ENCODE measurements around the gene MT1E. TPM values are rescaled to one million over a fixed set of nuclear protein-coding genes. Genes with fewer than 3 reads are reported as not detected.
A peak's percentile ranks its signal among the peaks of the same experiment; 100 is the strongest.

The MT1E gene
- total and polyA plus RNA-seq, 2 of the 13 experiments (the other 11 are each of a cell fraction or from before 2014, with no cell fraction given) = 110 to 1,072 TPM

GRCh38 chr16:56577300-56577625 lies 48.3 kb upstream of the MT1E start:
- Histone ChIP-seq H3K27ac (ENCODE audit: extremely low read length, insufficient read depth, low read length) (no peak overlapping the region), H4K20me1 (ENCODE audit: insufficient read depth, low read length) (no peaks in the 10 kb centered on the region), H2AFZ (ENCODE audit: low read length) (no peak overlapping the region), H3K4me2 (ENCODE audit: low read depth, low read length) (no peak overlapping the region), H3K4me1 (ENCODE audit: insufficient read depth, low read length) (no peaks in the 10 kb centered on the region), H3K79me2 (ENCODE audit: insufficient read depth, low read length) (no peaks in the 10 kb centered on the region), H3K36me3 (replicated peaks in 1 of 2; ENCODE audit: control insufficient read depth in 1 of 2, insufficient read depth in 2 of 2, low read length in 2 of 2) (no peaks in the 10 kb centered on the region), H3K4me3 (replicated peaks in 1 of 3; ENCODE audit: insufficient read depth in 1 of 3, low read depth in 2 of 3, low read length in 3 of 3) (no peak overlapping the region), H3K9me3 (ENCODE audit: low read length) (peaks cover 4% of the 10 kb centered on the region; the same call in 1 of the 2 replicates), H3K27me3 (ENCODE audit: control insufficient read depth in 1 of 2, insufficient read depth in 2 of 2, low read length in 2 of 2) (peaks cover 0 to 5% of the 10 kb centered on the region in 2 experiments; a peak in 2 of 5 replicates), H3K9ac (ENCODE audit: insufficient read depth, low read depth, low read length) (no peak overlapping the region)
- 70% methylated on average over 4 of the region's 4 CpGs for WGBS (ENCODE audit: low lambda C conversion rate)
- FAIRE-seq (no peak), ATAC-seq (no peak), DNase-seq (ENCODE audit: low spot score) (no peak)
- no TSS peak for BruUV-seq (replicated peaks)
- ChIA-PET POLR2A (no interaction called here), CTCF (ENCODE audit: low intra/inter-chr PET ratio, low total read pairs) (interaction anchor here (1.0 to 1.5 kb wide), 2 partner anchors 23 to 125 kb away, joined by 4 to 20 read pairs; no protein-coding TSS in a partner anchor)
- intact Hi-C loops (cut with micrococcal nuclease; ENCODE audit: unreplicated experiment) (loop anchor here (1.0 to 5.0 kb wide), 4 partner anchors 23 to 272 kb away; no protein-coding TSS in a partner anchor), in situ Hi-C loops (cut with HindIII; ENCODE audit: extremely low pct_ligation_motif_present, low pct_unique_long_range_greater_than_20kb) (loop anchor here (5.0 kb wide), 1 partner anchor 125 kb away; no protein-coding TSS in a partner anchor)
- TF ChIP-seq ZNF274 (CRISPR knock-in tag; IDR thresholded peaks at IDR 0.05) (0 out of 2 replicates have a peak, but pooled peaks have one; percentile 30), ETV5 (CRISPR knock-in tag; IDR thresholded peaks at IDR 0.05; ENCODE audit: borderline replicate concordance) (no peak), ZNF563 (CRISPR knock-in tag; IDR thresholded peaks at IDR 0.05) (0 out of 2 replicates have a peak, but pooled peaks have one; percentile 11), TRIM24 (CRISPR knock-in tag; IDR thresholded peaks at IDR 0.05) (no peak), REXO4 (CRISPR knock-in tag; IDR thresholded peaks at IDR 0.05; ENCODE audit: borderline replicate concordance) (no peak), ZEB1 (IDR thresholded peaks at IDR 0.05; ENCODE audit: insufficient replicate concordance, low read depth) (peak; percentile 16), ZNF598 (CRISPR knock-in tag; IDR thresholded peaks at IDR 0.05; ENCODE audit: borderline replicate concordance) (0 out of 2 replicates have a peak, but pooled peaks have one; percentile 61), ZBED4 (CRISPR knock-in tag; IDR thresholded peaks at IDR 0.05; ENCODE audit: borderline replicate concordance) (no peak), PITX1 (CRISPR knock-in tag; IDR thresholded peaks at IDR 0.05) (0 out of 2 replicates have a peak, but pooled peaks have one; percentile 1), ZNF446 (CRISPR knock-in tag; IDR thresholded peaks at IDR 0.05) (no peak), FOXC1 (CRISPR knock-in tag; IDR thresholded peaks at IDR 0.05; ENCODE audit: borderline replicate concordance) (peak; percentile 3; the same call in 1 of the 2 replicates), ZNF354B (CRISPR knock-in tag; IDR thresholded peaks at IDR 0.05) (0 out of 2 replicates have a peak, but pooled peaks have one; percentile 42), MAX (IDR thresholded peaks at IDR 0.05) (no peak), ZNF75D (CRISPR knock-in tag; IDR thresholded peaks at IDR 0.05; ENCODE audit: borderline replicate concordance) (no peak), POLR2AphosphoS2 (IDR thresholded peaks at IDR 0.05; ENCODE audit: low read depth, low read length) (no peak), RAD21 (CRISPR knock-in tag; IDR thresholded peaks at IDR 0.05) (no peak), ZFP91 (CRISPR knock-in tag; IDR thresholded peaks at IDR 0.05; ENCODE audit: borderline replicate concordance) (0 out of 2 replicates have a peak, but pooled peaks have one; percentile 10), ISX (CRISPR knock-in tag; conservative IDR thresholded peaks at IDR 0.05) (no peak)

Measured in HepG2 (cell line).